ENCODE data around the gene ANO7. TPM values are rescaled to one million over a fixed set of nuclear protein-coding genes. Genes with fewer than 3 reads are reported as not detected.

The ANO7 gene
- total RNA-seq, 4 donors from 2014 or later, result 0.32 to 1.3 (median 0.42) TPM; not detected in 1

GRCh38 chr2:241156971-241157441 is 31.5 kb upstream of the ANO7 start:
- intact Hi-C loops (cut with DNase I), result no loop called here
- H3K36me3 ChIP-seq, result peaks cover 24 to 75% (median 52%) of the 10 kb centered on the region in 4 donors
- DNase-seq (ENCODE audit: extremely low spot score), result no peak

GRCh38 chr2:241157841-241158545 is 30.5 kb upstream of the ANO7 start:
- intact Hi-C loops (cut with DNase I), result no loop called here
- TF ChIP-seq EP300 (IDR thresholded peaks at IDR 0.05) (no peak), POLR2A (IDR thresholded peaks at IDR 0.05; ENCODE audit: low read depth) (no peak), CTCF (IDR thresholded peaks at IDR 0.05) (no peak), POLR2AphosphoS5 (IDR thresholded peaks at IDR 0.05) (no peak)
- Histone ChIP-seq H3K4me1 (peaks cover 12 to 19% (median 18%) of the 10 kb centered on the region in 4 donors), H3K27me3 (no peaks in the 10 kb centered on the region), H3K4me3 (no peak overlapping the region), H3K9me3 (no peaks in the 10 kb centered on the region), H3K27ac (replicated peaks in 1 of 4) (no peak overlapping the region), H3K36me3 (peaks cover 24 to 81% (median 53%) of the 10 kb centered on the region in 4 donors)
- DNase-seq (ENCODE audit: extremely low spot score), result no peak
- WGBS, result 97% methylated on average over 9 of the region's 9 CpGs

More at GRCh38 chr2:241156971-241157441, 31.5 kb upstream of the ANO7 start:
- 59% methylated on average over 5 of the region's 5 CpGs for WGBS
- Histone ChIP-seq H3K4me1 (peaks cover 4 to 12% (median 10%) of the 10 kb centered on the region in 4 donors), H3K4me3 (no peak overlapping the region), H3K9me3 (no peaks in the 10 kb centered on the region), H3K27ac (replicated peaks in 1 of 4) (no peak overlapping the region), H3K27me3 (no peaks in the 10 kb centered on the region)
- TF ChIP-seq POLR2AphosphoS5 (IDR thresholded peaks at IDR 0.05) (no peak), EP300 (IDR thresholded peaks at IDR 0.05) (no peak), CTCF (IDR thresholded peaks at IDR 0.05) (no peak), POLR2A (IDR thresholded peaks at IDR 0.05; ENCODE audit: low read depth) (no peak)

- Histone ChIP-seq H3K27ac (replicated peaks in 1 of 4) (no peak overlapping the region), H3K9me3 (no peaks in the 10 kb centered on the region), H3K4me3 (no peak overlapping the region), H3K4me1 (peaks cover 12 to 20% (median 19%) of the 10 kb centered on the region in 4 donors), H3K27me3 (no peaks in the 10 kb centered on the region), H3K36me3 (peaks cover 28 to 82% (median 55%) of the 10 kb centered on the region in 4 donors)
- DNase-seq (ENCODE audit: extremely low spot score), result no peak
- intact Hi-C loops (cut with DNase I), result no loop called here
- 94% methylated on average over 8 of the region's 8 CpGs for WGBS
- TF ChIP-seq POLR2AphosphoS5 (IDR thresholded peaks at IDR 0.05) (no peak), EP300 (IDR thresholded peaks at IDR 0.05) (no peak), POLR2A (IDR thresholded peaks at IDR 0.05; ENCODE audit: low read depth) (no peak), CTCF (IDR thresholded peaks at IDR 0.05) (no peak)
These were observed 30.0 kb upstream of the ANO7 start for GRCh38 chr2:241158546-241158900.

- intact Hi-C loops (cut with DNase I), result no loop called here
- no peak overlapping the region for H3K27ac ChIP-seq (replicated peaks in 1 of 4)
- 96% methylated on average over 5 of the region's 5 CpGs for WGBS
- H3K27me3 ChIP-seq, result no peaks in the 10 kb centered on the region
- no peak for DNase-seq (ENCODE audit: extremely low spot score)
- no peak for TF ChIP-seq POLR2AphosphoS5 (IDR thresholded peaks at IDR 0.05)
- TF ChIP-seq EP300 (IDR thresholded peaks at IDR 0.05), result no peak
- TF ChIP-seq CTCF (IDR thresholded peaks at IDR 0.05), result no peak
- TF ChIP-seq POLR2A (IDR thresholded peaks at IDR 0.05; ENCODE audit: low read depth), result no peak
- H3K9me3 ChIP-seq, result no peaks in the 10 kb centered on the region
- peaks cover 32 to 82% (median 57%) of the 10 kb centered on the region in 4 donors for H3K36me3 ChIP-seq
- H3K4me1 ChIP-seq, result peaks cover 12 to 20% (median 19%) of the 10 kb centered on the region in 4 donors
- H3K4me3 ChIP-seq, result no peak overlapping the region
These were observed 29.4 kb upstream of the ANO7 start for GRCh38 chr2:241159116-241159515.

All from esophagus muscularis mucosa (tissue), 4 donors.